B cell (primary cell): ENCODE results near the gene HOXD9. TPM values are rescaled to one million over a fixed set of nuclear protein-coding genes. Genes with fewer than 3 reads are reported as not detected.

Experiments
- ATAC-seq: fragments of 200-7000 bp; cut with Tn5 transposase; one replicate; pipeline ENCODE4 v1.10.0; 2021; ENCODE audit warnings: low read depth, mild to moderate bottlenecking, moderate number of reproducible peaks, moderate library complexity
- CTCF ChIA-PET: fragments of 350-600 bp; sonication (Branson Sonifier 250); formaldehyde crosslinking; loops from one replicate; lab custom pipeline; 2021; ENCODE audit warnings: antibody characterized with exemption, inconsistent platforms; lab: Charles Lee
- POLR2A ChIA-PET: fragments of 350-600 bp; sonication (Branson Sonifier 250); formaldehyde crosslinking; loops from one replicate; lab custom pipeline; 2021; ENCODE audit warnings: antibody characterized with exemption; lab: Charles Lee
- DNase-seq: peaks from one replicate; pipeline ENCODE4 v3.0.0; 2013
- H2AFZ ChIP-seq: 2 replicates; pipeline ENCODE4 v1.6.1; 2012; ENCODE audit warnings: mild to moderate bottlenecking, low read depth, low read length; ENCODE audit not compliant: insufficient read depth, poor library complexity, severe bottlenecking
- H3K27ac ChIP-seq, 2 donors: 1 replicate in 1 of 2; 2 replicates in 1 of 2; pipeline ENCODE4 v1.5.1; 2012 to 2013; ENCODE audit warnings: low read length in 2 of 2, mild to moderate bottlenecking in 2 of 2, moderate library complexity in 1 of 2
- H3K27me3 ChIP-seq, 4 experiments: fragments of 200-600 bp in 1 of 4; sonication (generic) in 1 of 4; replicated peaks in 1 of 4; 1 replicate in 2 of 4; 2 replicates in 2 of 4; pipeline versions ENCODE4 v1.6.1 to v1.7.0; 2013 to 2016; ENCODE audit warnings: low read length in 3 of 4, mild to moderate bottlenecking in 2 of 4, mixed read lengths in 1 of 4, moderate library complexity in 1 of 4; ENCODE audit not compliant: insufficient read depth in 4 of 4, control insufficient read depth in 3 of 4; ENCODE audit errors: control extremely low read depth in 1 of 4
- H3K36me3 ChIP-seq, 2 experiments: replicated peaks in 1 of 2; 1 replicate in 1 of 2; 2 replicates in 1 of 2; pipeline versions ENCODE4 v1.6.1 to v1.7.1; 2013; ENCODE audit warnings: low read length in 1 of 2; ENCODE audit not compliant: insufficient read depth in 2 of 2, control insufficient read depth in 1 of 2; ENCODE audit errors: control extremely low read depth in 1 of 2, extremely low read depth in 1 of 2
- H3K4me1 ChIP-seq, 2 donors: fragments of 200-600 bp in 1 of 2; sonication (generic) in 1 of 2; 1 replicate in 1 of 2; 2 replicates in 1 of 2; pipeline versions ENCODE4 v1.5.1 to v1.6.1; 2013 to 2017; ENCODE audit warnings: low read length in 2 of 2; ENCODE audit not compliant: control insufficient read depth in 2 of 2, insufficient read depth in 2 of 2
- H3K4me2 ChIP-seq: replicated peaks from 2 replicates; pipeline ENCODE3; 2012; ENCODE audit warnings: mild to moderate bottlenecking, low read depth, low read length; ENCODE audit not compliant: poor library complexity, severe bottlenecking
- H3K4me3 ChIP-seq, 5 experiments: fragments of 200-600 bp in 1 of 5; sonication (generic) in 1 of 5; 1 replicate in 3 of 5; 2 replicates in 2 of 5; pipeline versions ENCODE4 v1.5.1 to v1.7.0; 2011 to 2016; ENCODE audit warnings: low read length in 4 of 5, mild to moderate bottlenecking in 4 of 5, low read depth in 2 of 5, control low read depth in 1 of 5, moderate library complexity in 1 of 5; ENCODE audit not compliant: insufficient read depth in 1 of 5; ENCODE audit errors: control extremely low read depth in 1 of 5, extremely low read depth in 1 of 5
- H3K79me2 ChIP-seq: fragments of 200-600 bp; sonication (generic); one replicate; pipeline ENCODE4 v1.6.0; 2016; ENCODE audit warnings: low read length; ENCODE audit not compliant: control insufficient read depth, insufficient read depth
- H3K9ac ChIP-seq: fragments of 200-600 bp; sonication (generic); 2 replicates; pipeline ENCODE4 v1.6.1; 2017; ENCODE audit warnings: mild to moderate bottlenecking, low read length, moderate library complexity
- H3K9me3 ChIP-seq, 3 donors: one replicate each; pipeline versions ENCODE4 v1.6.1 to v1.7.1; 2013; ENCODE audit warnings: low read length in 2 of 3; ENCODE audit not compliant: control insufficient read depth in 2 of 3, insufficient read depth in 1 of 3; ENCODE audit errors: control extremely low read depth in 1 of 3
- H4K20me1 ChIP-seq: 2 replicates; pipeline ENCODE4 v1.6.0; 2012; ENCODE audit warnings: mild to moderate bottlenecking, low read length; ENCODE audit not compliant: insufficient read depth, control insufficient read depth, poor library complexity, severe bottlenecking
- H3K27ac Mint-ChIP-seq: one replicate; pipeline ENCODE4 v1.8.0; 2021; ENCODE audit warnings: mixed read lengths
- H3K27me3 Mint-ChIP-seq: one replicate; pipeline ENCODE4 v1.8.0; 2021; ENCODE audit warnings: mixed read lengths
- H3K4me1 Mint-ChIP-seq: one replicate; pipeline ENCODE4 v1.8.0; 2021; ENCODE audit warnings: mixed read lengths
- H3K4me3 Mint-ChIP-seq: one replicate; pipeline ENCODE4 v1.8.0; 2021; ENCODE audit warnings: mixed read lengths
- H3K9me3 Mint-ChIP-seq: one replicate; pipeline ENCODE4 v1.8.0; 2022; ENCODE audit warnings: mixed read lengths; ENCODE audit not compliant: insufficient read depth
- CTCF ChIP-seq: fragments of 200-600 bp; IDR thresholded peaks from one replicate; pipeline ENCODE4 v1.8.0; 2022; ENCODE audit warnings: antibody characterized with exemption, mild to moderate bottlenecking
- EZH2 ChIP-seq: IDR thresholded peaks from 2 replicates; pipeline ENCODE4 v1.6.1; 2012; ENCODE audit warnings: borderline replicate concordance, low read depth, mild to moderate bottlenecking, moderate library complexity, low read length; ENCODE audit not compliant: insufficient read depth, poor library complexity, severe bottlenecking
- WGBS: methylation state at CpG from one replicate; pipeline ENCODE4 v1.1.5; 2013; ENCODE audit warnings: missing lambda C conversion rate; ENCODE audit not compliant: insufficient coverage; 5-methylcytosine and 5-hydroxymethylcytosine counted together
- intact Hi-C: fragments of 100-400 bp; cut with micrococcal nuclease; formaldehyde crosslinking; loops from one replicate; pipeline ENCODE4 v1.10.0; 2022
- polyA plus RNA-seq: library from polyadenylated mRNA; depleted of rRNA; stranded (reverse); fragments of >200 nt; gene quantifications from 2 replicates; pipeline ENCODE4 v1.2.3, GENCODE V29; 2012
- total RNA-seq, 2 donors: library from RNA; stranded (reverse); fragments of 120-200 nt in 1 of 2; gene quantifications; 1 replicate in 1 of 2; 2 replicates in 1 of 2; pipeline versions ENCODE4 v1.2.3 to v1.2.4, GENCODE V29; 2013 to 2022

The HOXD9 gene
- total and polyA plus RNA-seq, 2 donors (not counting 1 experiment from before 2014, with no cell fraction given) = not detected

GRCh38 chr2:176145085-176145969, 22.8 kb downstream of the HOXD9 start:
- 43% methylated on average over 1 of the region's 4 CpGs for WGBS

More at GRCh38 chr2:176145085-176145969, 22.8 kb downstream of the HOXD9 start:
- Mint-ChIP-seq H3K27ac (no peak overlapping the region), H3K4me1 (peaks cover 7% of the 10 kb centered on the region), H3K9me3 (no peaks in the 10 kb centered on the region), H3K27me3 (peaks cover 76% of the 10 kb centered on the region), H3K4me3 (no peak overlapping the region)
- H3K4me2 ChIP-seq = no peak overlapping the region
- H3K36me3 ChIP-seq = no peaks in the 10 kb centered on the region
- CTCF ChIA-PET = interaction anchor here (0.7 kb wide), 2 partner anchors 233 to 310 kb away, joined by 3 read pairs; no protein-coding TSS in a partner anchor
- no peaks in the 10 kb centered on the region for H4K20me1 ChIP-seq
- H3K79me2 ChIP-seq = no peaks in the 10 kb centered on the region
- H2AFZ ChIP-seq = no peak overlapping the region
- no peak overlapping the region for H3K9ac ChIP-seq
- H3K4me1 ChIP-seq = peaks cover 7 to 13% of the 10 kb centered on the region in 2 donors
- peaks cover 0 to 92% (median 60%) of the 10 kb centered on the region in 4 experiments for H3K27me3 ChIP-seq
- intact Hi-C loops = no loop called here
- ATAC-seq = no peak
- POLR2A ChIA-PET = no interaction called here
- H3K27ac ChIP-seq = no peak overlapping the region
- H3K9me3 ChIP-seq = peaks cover 0 to 21% (median 0%) of the 10 kb centered on the region in 3 donors
- no peak overlapping the region for H3K4me3 ChIP-seq
- TF ChIP-seq CTCF = no peak
- TF ChIP-seq EZH2 = no peak
- no peak for DNase-seq
